Muscle layer of duodenum (tissue), 2 donors: ENCODE measurements around the gene SHB.

Experiments used
- H3K27ac ChIP-seq: one replicate; pipeline ENCODE4 v1.7.0; 2013; ENCODE audit warnings: mild to moderate bottlenecking, low read length
- H3K27me3 ChIP-seq: one replicate; pipeline ENCODE4 v1.7.0; 2013; ENCODE audit warnings: low read depth, mild to moderate bottlenecking, control low read depth, low read length
- H3K36me3 ChIP-seq, 2 donors: one replicate each; pipeline ENCODE4 v1.7.0; 2013; ENCODE audit warnings: low read length in 2 of 2, control low read depth in 1 of 2, mild to moderate bottlenecking in 1 of 2; ENCODE audit not compliant: insufficient read depth in 2 of 2, control insufficient read depth in 1 of 2
- H3K4me1 ChIP-seq, 2 donors: one replicate each; pipeline ENCODE4 v1.7.0; 2013; ENCODE audit warnings: low read length in 2 of 2, mild to moderate bottlenecking in 2 of 2, control low read depth in 1 of 2, moderate library complexity in 1 of 2; ENCODE audit not compliant: insufficient read depth in 2 of 2, control insufficient read depth in 1 of 2
- H3K4me3 ChIP-seq, 2 donors: one replicate each; pipeline ENCODE4 v1.7.0; 2013; ENCODE audit warnings: low read length in 2 of 2, low read depth in 1 of 2, mild to moderate bottlenecking in 1 of 2
- H3K9me3 ChIP-seq, 2 donors: one replicate each; pipeline ENCODE4 v1.7.0; 2013; ENCODE audit warnings: low read length in 2 of 2, control low read depth in 1 of 2, mild to moderate bottlenecking in 1 of 2; ENCODE audit not compliant: control insufficient read depth in 1 of 2
- donor health status: healthy.

Gene SHB

GRCh38 chr9:37920471-37921167 is 148.4 kb downstream of the SHB start:
- no peak overlapping the region for H3K27ac ChIP-seq
- H3K9me3 ChIP-seq = no peaks in the 10 kb centered on the region
- no peak overlapping the region for H3K4me3 ChIP-seq
- H3K4me1 ChIP-seq = no peaks in the 10 kb centered on the region
- H3K27me3 ChIP-seq = no peaks in the 10 kb centered on the region
- peaks cover 5 to 10% of the 10 kb centered on the region in 2 donors for H3K36me3 ChIP-seq

GRCh38 chr9:37919956-37920335 is 149.1 kb downstream of the SHB start:
- Histone ChIP-seq H3K4me3 (no peak overlapping the region), H3K9me3 (no peaks in the 10 kb centered on the region), H3K27me3 (no peaks in the 10 kb centered on the region), H3K4me1 (no peaks in the 10 kb centered on the region), H3K36me3 (peaks cover 5 to 10% of the 10 kb centered on the region in 2 donors), H3K27ac (no peak overlapping the region)

- Histone ChIP-seq H3K4me1 (no peaks in the 10 kb centered on the region), H3K27ac (no peak overlapping the region), H3K4me3 (no peak overlapping the region), H3K27me3 (no peaks in the 10 kb centered on the region), H3K9me3 (no peaks in the 10 kb centered on the region), H3K36me3 (peaks cover 5 to 10% of the 10 kb centered on the region in 2 donors)
Observed at GRCh38 chr9:37919246-37919955, 149.6 kb downstream of the SHB start.

GRCh38 chr9:37918665-37919170 is 150.3 kb downstream of the SHB start:
- no peak overlapping the region for H3K4me3 ChIP-seq
- H3K27me3 ChIP-seq = no peaks in the 10 kb centered on the region
- peaks cover 5 to 10% of the 10 kb centered on the region in 2 donors for H3K36me3 ChIP-seq
- H3K9me3 ChIP-seq = no peaks in the 10 kb centered on the region
- no peak overlapping the region for H3K27ac ChIP-seq
- no peaks in the 10 kb centered on the region for H3K4me1 ChIP-seq

GRCh38 chr9:37917801-37918664 is 151.0 kb downstream of the SHB start:
- H3K27me3 ChIP-seq = no peaks in the 10 kb centered on the region
- H3K36me3 ChIP-seq = peaks cover 5 to 10% of the 10 kb centered on the region in 2 donors
- no peaks in the 10 kb centered on the region for H3K9me3 ChIP-seq
- peak overlapping the region; percentile 10 for H3K27ac ChIP-seq
- H3K4me1 ChIP-seq = no peaks in the 10 kb centered on the region
- no peak overlapping the region for H3K4me3 ChIP-seq

- H3K27ac ChIP-seq = peak overlapping the region; percentile 10
- no peaks in the 10 kb centered on the region for H3K27me3 ChIP-seq
- H3K4me3 ChIP-seq = no peak overlapping the region
- H3K36me3 ChIP-seq = peaks cover 5 to 10% of the 10 kb centered on the region in 2 donors
- no peaks in the 10 kb centered on the region for H3K9me3 ChIP-seq
- H3K4me1 ChIP-seq = no peaks in the 10 kb centered on the region
Observed at GRCh38 chr9:37917313-37917731, 151.7 kb downstream of the SHB start.

GRCh38 chr9:37916471-37917312 is 152.3 kb downstream of the SHB start:
- Histone ChIP-seq H3K36me3 (peaks cover 5 to 7% of the 10 kb centered on the region in 2 donors), H3K4me3 (no peak overlapping the region), H3K4me1 (no peaks in the 10 kb centered on the region), H3K27ac (peak overlapping the region; percentile 10), H3K9me3 (no peaks in the 10 kb centered on the region), H3K27me3 (no peaks in the 10 kb centered on the region)

- Histone ChIP-seq H3K36me3 (peaks cover 4 to 5% of the 10 kb centered on the region in 2 donors), H3K27ac (no peak overlapping the region)
Observed at GRCh38 chr9:37915911-37916470, 153.0 kb downstream of the SHB start.

GRCh38 chr9:37914701-37915358 is 154.2 kb downstream of the SHB start:
- Histone ChIP-seq H3K4me1 (no peaks in the 10 kb centered on the region), H3K4me3 (no peak overlapping the region), H3K36me3 (peaks cover 4 to 5% of the 10 kb centered on the region in 2 donors), H3K27me3 (no peaks in the 10 kb centered on the region), H3K27ac (no peak overlapping the region), H3K9me3 (no peaks in the 10 kb centered on the region)

More at GRCh38 chr9:37915911-37916470, 153.0 kb downstream of the SHB start:
- H3K9me3 ChIP-seq = no peaks in the 10 kb centered on the region
- H3K4me3 ChIP-seq = no peak overlapping the region
- H3K4me1 ChIP-seq = no peaks in the 10 kb centered on the region
- no peaks in the 10 kb centered on the region for H3K27me3 ChIP-seq

GRCh38 chr9:37914154-37914551 is 154.9 kb downstream of the SHB start:
- Histone ChIP-seq H3K4me3 (no peak overlapping the region), H3K4me1 (no peaks in the 10 kb centered on the region), H3K36me3 (peaks cover 4 to 5% of the 10 kb centered on the region in 2 donors), H3K27ac (no peak overlapping the region), H3K27me3 (no peaks in the 10 kb centered on the region), H3K9me3 (no peaks in the 10 kb centered on the region)
